IPS DF 19.7 (cell line): Measurements from ENCODE around the gene PLXNA2.

Experiments used
- DNase-seq: peaks from one replicate; pipeline ENCODE4 v3.0.0-alpha.2; 2013; ENCODE audit warnings: low read depth, low spot score

PLXNA2 gene

DNA sequence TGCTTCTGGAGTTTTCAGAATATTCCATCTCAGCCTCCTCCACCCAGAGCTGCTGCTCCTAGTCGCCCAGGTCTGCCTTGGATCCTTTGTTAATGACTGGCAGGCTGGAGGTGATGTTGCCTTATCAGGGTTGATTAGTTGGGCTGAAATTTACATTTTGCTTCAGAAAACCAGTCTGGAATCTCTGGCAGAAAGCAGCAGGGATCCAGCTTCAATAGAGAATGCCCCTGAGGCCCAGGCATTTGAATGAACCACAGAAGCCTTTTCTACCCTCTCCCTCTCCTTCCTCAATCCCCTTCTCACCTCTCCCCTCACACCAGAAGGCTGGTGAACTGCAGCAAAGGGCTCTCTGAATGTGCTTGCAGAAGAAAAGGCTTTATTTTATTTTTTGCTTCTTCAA is 83.2 kb downstream of the PLXNA2 start:
- peak; percentile 20 for DNase-seq

DNA sequence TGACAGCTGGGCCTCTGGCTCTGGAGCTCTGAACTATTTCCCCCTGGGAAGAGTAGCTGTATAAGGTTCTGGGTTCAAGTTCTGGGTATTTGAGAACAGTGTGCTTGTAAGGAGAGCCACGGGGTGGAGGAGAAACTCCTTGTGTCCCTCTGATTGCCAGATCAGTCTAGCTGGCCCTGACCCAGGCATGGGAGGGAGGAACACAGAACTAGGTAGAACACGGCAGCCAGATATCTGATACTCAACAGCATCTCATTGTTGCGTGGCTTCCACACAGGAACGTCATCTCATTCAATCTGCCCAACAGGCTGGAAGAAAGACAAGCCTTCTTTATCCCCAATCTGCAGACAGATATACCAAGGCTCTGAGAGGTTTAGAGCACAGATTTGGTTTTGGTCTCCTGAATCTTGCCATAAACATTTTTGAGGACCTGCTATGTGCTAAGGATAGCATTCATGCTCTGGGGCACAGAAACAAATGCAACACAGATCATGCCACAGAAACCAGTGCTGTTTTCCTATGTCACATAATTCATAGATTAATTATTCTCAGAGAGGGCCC is 83.8 kb downstream of the PLXNA2 start:
- no peak for DNase-seq

GRCh38 chr1:208159555-208160258 is 84.5 kb downstream of the PLXNA2 start:
- no peak for DNase-seq

GRCh38 chr1:208158640-208159554 is 85.3 kb downstream of the PLXNA2 start:
- DNase-seq, result peak; percentile 25

DNA sequence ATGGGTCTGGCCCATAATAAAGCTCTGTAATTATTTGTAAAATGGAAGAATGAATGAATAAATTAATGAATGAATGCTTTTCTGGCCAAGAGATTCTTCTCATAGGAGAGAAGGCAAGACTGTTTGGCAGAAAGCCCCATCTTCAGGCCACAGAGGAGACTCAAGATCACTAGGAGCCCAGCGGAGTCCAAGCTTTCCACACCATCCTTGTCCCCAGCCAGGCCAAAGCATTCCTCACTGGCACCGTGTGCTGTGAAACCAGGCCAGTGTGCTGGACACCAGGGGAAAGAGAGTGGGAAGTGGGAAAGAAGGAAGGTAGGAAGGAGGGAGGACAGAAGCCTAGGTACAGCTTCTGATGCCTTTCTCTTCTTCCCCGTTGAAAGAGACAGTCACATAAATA is 86.4 kb downstream of the PLXNA2 start:
- no peak for DNase-seq

DNA sequence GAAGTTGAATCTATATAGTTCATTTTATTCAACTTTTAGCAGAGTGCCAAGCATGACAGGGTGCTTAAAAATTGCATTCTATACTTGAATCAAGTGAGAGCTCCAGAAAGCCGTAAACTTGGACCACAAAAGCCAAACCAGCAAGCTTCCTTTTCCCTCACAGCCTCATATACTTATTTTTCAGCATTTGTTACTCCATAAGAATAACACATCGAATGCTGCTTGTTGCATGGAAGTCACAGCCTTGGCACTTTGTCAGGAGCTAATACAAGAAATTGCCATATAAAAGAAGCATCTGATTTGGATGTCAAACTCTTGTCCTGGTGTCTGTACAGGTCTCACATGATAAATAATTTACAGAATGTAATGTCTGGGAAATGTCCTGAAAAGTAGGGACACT is 87.4 kb downstream of the PLXNA2 start:
- DNase-seq, result no peak

- DNase-seq, result no peak
These were observed 87.9 kb downstream of the PLXNA2 start for GRCh38 chr1:208156310-208156709.

- no peak for DNase-seq
These were observed 89.2 kb downstream of the PLXNA2 start for GRCh38 chr1:208154679-208155642.

GRCh38 chr1:208154040-208154439 is 90.1 kb downstream of the PLXNA2 start:
- no peak for DNase-seq

- DNase-seq, result no peak
These were observed 90.8 kb downstream of the PLXNA2 start for GRCh38 chr1:208153386-208153785.

- no peak for DNase-seq
These were observed 92.2 kb downstream of the PLXNA2 start for GRCh38 chr1:208151728-208152598.

DNA sequence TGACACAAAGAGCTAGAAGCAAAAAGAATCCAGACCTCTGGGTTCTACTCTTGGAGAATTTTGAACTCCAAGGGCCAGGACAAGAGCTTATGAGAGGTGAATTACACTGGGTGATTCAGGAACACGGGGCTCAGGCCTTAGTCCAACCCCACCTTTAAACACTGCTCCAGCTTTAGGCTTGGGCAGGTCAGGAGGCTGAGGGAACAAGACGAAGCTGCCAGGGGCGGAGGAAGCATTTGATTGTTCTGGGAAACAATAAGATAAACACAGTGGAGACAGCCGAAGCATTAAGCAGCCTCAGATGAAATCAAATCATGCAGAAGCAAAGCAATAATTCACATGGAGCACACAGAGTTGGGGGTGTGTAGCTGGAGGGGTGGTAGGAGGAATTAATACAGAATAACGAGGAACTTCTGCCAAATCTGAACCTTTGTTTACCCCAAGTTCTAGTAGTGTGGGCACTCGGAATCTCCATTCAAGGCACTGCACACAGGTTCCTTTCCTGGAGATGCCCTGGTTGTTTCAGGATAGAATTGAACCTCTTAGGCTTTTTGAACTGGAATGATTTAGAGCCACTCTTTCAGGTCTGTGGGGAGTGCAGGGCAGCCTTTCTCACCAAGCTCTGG is 93.2 kb downstream of the PLXNA2 start:
- no peak for DNase-seq

- no peak for DNase-seq
These were observed 94.2 kb downstream of the PLXNA2 start for GRCh38 chr1:208149776-208150514.

DNA sequence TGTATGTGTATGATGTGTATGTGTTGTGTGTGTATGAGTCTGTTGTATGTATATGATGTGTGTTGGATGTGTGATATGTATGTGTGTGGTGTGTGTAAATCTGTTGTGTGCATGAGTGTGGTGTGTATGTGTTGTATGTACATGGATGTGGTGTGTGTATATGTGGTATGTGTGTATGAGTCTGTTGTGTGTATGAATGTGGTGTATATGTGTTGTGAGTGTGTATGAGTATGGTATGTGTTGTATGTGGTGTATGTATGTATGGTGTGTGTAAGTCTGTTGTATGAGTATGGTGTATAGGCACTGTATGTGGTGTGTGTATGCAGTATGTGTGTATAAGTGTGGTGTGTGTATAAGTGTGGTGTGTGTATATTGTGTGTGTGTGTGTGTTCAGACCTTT is 95.0 kb downstream of the PLXNA2 start:
- DNase-seq, result no peak

- no peak for DNase-seq
These were observed 95.8 kb downstream of the PLXNA2 start for GRCh38 chr1:208148380-208148779.

DNA sequence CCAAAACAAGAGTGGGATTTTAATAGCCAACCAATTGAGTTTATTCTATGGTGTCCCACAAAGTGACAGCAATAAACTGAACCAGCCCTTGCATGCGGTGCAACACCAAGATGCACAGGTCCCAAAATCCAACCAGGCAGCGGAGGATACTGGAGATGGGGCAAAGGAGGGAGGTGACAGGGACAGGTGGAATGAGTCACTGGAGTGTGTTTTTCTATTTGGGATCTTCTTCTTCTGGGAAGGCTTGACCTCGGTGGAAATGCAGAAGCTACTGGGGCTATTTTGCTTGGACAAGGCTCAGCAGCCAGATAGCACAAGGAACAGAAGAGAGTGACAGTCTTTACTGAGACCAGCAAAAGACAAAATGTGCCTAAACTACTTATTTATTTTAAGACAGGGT is 97.5 kb downstream of the PLXNA2 start:
- no peak for DNase-seq

DNA sequence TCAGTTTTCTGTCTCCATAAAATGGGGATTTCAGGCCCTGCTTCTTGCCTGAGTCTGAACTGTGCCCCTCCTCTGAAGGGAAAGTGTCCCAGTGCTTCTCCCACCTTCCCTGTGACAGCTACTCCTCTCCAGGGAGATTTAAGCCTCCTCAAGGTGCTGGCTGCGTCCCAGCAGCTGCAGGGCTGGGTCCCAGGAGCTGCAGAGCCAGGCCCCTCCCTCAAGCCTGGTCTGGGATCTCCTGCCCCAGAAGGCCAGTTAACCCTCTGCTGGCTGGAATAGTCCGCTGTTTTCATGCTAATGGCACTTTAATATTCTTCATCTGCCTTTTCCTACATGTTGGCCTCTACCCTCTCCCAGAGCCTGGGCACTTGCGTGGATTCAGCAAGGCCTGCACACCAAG is 99.0 kb downstream of the PLXNA2 start:
- no peak for DNase-seq

DNA sequence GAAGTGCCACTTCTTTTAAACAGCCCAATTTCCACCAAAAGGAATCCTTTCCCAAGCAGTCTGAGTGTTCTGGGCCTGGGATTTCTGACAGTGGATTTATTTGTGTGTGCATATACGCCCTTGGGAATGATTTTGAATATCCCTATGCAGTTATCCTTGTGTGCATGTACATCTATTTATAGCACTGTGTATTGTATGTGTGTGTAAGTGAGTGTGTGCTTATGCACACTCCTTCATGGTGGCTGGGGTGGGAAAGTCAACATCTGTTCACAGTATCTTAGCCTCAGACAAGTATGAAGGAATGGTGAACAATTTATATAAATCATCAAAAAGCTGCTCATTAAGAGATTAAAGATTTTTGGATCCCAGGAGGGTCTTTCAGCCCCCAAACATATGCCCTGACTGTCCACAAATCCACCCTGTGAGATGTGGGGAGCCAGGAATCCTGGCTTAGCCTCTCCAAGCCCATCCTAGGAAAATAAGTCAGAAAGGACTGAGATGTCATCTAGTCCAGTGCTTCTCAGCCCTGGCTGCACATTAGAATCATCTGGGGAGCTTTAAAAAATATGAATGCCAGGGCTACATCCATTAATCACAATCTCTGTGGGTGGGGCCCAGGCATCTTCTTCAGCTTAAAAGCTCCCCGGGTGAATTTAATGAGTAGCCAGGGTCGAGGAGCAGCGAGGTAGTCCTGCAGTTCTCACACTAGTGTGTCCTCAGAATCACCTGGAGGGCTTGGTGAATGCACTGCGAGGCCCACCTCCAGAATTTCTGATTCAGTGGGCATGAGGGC is 101.4 kb downstream of the PLXNA2 start:
- no peak for DNase-seq
